HG02759 (cell line): ENCODE data around the gene FRMPD3.
A peak's percentile ranks its signal among the peaks of the same experiment; 100 is the strongest.
"Not testable (repeated sequence)": the region's sequence is repeated elsewhere in the genome, so short reads cannot be mapped to it uniquely, and the experiment has no call there.

Experiments used
- ATAC-seq: cut with Tn5 transposase; IDR thresholded peaks from one replicate; pipeline ENCODE4 v1.9.1; 2021; ENCODE audit warnings: mild to moderate bottlenecking, moderate library complexity; ENCODE audit not compliant: unreplicated experiment

The FRMPD3 gene

DNA sequence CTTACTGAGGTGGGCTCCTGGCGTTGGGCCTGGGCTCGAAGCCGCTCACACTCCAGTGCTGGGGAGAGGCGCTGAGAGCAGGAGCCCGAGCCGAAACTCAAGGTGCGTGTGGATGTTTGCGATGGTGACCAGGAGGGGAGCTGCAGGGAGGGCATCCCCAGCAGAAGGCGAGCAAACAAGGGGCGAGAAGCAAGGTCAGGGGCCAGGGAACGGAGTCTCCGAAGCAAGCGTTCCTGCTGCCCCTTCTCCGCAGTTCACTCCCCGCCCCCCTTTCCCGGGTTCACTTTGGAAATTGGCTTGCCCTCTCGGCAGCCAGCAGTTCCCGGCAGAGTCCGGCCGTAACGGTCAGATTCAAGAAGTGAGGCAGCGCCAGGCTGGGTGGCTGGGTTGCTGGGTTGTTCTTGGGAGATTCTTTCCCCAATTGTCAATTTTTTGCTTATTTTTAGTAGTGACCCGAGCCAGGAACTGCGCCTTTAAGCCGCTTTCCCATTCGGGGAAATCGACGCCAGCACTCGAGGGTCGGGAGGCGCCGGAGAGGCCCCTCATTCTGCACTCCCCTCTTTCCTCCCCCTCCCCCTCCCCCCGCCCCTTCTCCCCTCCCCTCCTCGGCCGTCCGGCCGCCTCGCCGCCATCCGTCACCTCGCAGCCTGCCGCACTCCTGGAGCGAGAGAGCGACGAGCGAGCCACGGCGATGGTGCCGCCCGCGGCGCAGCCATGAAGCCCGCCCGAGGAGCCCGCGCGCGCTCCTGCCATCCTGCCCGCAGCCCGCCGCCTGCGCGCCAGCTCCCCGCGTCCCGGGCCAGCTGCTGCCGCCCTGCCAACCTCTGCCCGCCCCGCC is at the start of gene FRMPD3:
Gene FRMPD3, plus strand, starts transcription at position 655 of the 838 bp plus-strand sequence. CDS start 76,937 bp downstream, outside the sequence.
- no peak for ATAC-seq

DNA sequence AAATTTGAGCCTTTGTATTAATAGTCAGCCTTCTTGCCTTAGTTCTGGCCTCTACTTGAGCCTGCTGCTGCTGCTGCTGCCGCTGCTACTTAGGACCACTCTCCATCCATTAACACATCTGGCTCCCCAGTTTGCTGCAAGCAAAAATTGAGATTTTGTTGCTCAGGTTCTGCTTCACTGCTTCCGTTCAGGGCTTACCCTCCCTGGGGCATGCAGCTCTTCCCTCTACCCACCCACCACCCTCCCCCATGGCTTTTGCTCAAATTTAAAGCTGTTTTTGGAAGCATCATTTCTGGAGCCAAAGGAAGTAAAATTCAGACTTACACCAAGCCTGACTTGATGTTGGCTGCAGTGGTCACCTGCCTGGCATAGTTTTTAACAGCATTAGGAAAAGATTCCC is 28.9 kb upstream of the FRMPD3 start:
- no peak for ATAC-seq

DNA sequence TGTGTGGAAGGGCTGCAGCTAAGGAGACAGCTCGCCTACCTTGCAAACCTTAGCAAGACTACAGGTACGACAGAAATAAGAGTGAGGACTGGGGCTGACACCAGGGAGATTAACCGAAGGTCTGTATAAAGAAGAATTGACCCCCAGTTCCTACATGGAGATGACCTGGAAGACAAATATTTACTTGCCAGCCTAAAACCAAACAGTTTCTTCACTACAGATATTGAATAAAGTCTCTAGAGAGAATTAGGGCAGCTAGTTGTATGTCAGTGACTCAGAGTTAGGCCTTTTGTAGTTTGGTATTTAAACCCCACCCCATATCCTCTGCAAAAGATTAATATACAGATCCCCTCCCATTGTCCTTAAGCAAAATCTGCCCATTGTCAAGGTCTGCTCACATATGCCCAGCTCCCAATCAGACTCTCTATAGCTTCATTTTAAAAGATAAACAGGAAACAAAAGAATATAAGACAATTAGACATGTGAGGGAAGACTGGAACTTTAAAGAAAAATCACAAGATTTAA is 28.1 kb upstream of the FRMPD3 start:
- ATAC-seq: no peak

DNA sequence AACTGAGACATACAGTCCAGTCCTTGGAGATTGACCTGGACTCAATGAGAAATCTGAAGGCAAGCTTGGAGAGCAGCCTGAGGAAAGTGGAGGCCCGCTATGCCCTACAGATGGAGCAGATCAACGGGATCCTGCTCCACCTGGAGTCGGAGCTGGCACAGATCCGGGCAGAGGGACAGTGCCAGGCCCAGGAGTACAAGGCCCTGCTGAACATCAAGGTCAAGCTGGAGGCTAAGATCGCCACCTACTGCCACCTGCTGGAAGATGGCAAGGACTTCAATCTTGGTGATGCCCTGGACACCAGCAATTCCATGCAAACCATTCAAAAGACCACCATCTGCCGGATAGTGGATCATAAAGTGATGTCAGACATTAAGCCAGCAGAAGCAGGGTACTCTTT is 20.4 kb upstream of the FRMPD3 start:
- ATAC-seq: no peak

GRCh38 chrX:107440187-107440586 is 9.3 kb upstream of the FRMPD3 start:
- no peak for ATAC-seq

DNA sequence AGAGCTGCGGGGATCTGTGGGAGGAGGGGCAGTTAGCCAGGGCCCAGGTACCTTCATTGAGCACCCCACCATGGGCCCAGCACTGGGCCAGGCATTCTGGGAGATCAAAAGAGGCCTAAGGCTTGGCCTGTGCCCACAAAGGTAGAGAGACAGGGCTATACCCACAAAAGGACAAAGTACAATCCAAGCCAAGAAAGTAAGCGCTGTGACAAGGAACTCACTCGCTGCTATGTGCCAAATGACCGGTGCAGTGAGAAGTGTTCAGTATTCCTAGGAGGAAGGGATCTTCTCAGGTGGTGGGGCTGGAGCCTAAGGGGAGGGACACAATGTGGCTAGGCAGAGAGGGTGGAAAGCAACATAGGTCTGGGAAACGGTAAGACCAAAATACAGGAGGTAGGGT is 8.8 kb upstream of the FRMPD3 start:
- ATAC-seq: no peak

DNA sequence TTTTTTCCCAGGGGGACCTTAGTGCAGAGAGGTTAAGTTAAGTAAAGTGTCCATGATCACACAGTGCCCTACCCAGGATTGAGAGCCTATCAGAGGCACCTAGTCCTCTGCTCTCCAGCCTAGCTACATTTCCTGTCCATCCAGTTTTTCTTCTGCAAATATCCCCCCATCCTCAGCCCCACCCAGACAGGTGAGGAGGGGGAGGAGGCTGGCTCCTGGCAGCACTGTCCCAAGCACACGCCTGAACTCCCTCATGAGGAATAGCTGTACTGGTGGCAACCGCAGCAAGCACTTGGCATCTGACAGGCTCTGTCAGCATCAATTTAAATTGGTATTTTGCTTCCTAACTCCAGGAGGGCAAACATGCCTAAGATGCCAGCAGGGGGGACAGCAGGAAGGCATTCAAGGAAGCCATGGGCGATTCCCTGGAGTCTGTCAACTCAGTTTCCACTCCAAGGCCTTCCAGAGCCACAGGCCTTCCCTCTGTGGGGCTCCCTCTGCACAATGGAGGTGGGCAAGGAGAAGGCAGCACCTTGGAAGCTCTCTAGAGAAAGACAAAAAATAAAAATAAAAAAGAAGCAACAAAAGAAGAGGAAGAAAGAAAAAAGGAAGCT is 6.4 kb upstream of the FRMPD3 start:
- ATAC-seq: no peak

DNA sequence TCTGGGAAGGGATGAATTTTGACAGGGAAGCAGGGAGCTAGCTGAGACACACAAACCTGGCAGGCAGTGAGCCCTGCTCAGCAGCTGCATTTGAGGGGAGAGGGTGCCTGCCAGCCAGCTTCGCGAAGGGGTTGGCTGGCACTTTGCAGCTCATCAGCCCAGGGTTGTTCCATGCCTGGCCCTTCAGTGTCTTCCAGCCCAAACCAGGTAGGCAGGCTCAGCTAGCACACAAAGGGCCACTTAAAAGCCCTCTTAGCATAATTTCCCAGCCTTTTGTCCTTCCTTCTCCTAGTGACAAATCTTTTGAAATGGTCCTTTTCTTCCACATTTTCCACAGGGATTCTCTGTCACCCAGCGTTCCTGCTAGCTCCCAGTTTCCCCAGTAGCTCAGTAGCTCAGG is 4.3 kb upstream of the FRMPD3 start:
- no peak for ATAC-seq

DNA sequence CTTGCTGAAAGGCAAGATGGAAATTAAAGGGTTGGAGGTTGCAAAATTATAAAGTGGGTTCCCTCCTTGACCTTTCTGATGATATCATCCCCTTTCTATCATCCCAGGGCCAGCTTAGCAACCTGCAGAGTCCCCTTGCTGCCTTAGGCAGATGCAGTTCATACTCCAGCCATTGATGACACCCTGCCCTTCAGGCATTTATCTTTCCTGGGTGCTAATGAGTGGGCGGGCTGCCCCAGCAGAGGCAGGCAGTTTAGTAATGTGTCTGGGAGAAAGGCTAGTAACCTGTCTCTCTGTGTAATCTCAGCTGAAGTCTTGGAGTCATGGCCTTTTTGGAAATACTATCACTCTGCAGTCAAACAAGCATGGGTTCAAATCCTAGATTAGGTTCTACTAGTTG is 3.8 kb upstream of the FRMPD3 start:
- ATAC-seq: no peak

DNA sequence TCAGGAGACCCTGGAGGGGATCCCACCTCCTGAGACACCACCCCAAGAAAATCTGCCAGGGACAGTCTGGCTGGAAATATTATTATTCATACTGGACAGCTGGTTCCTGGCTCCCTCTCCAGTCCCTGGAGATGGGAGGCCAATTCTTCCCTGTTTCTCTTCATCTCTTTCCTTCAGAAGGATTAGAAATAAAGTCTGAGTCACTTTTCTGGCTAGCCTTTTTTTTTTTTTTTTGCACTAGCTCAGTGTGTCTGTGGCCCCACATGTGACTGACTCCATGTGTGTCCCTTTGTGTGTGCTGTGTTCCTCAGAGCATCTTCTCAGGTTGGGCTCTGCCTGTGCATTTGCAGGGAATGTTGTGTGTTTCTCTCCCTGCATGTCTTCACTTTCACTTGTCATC is 1.8 kb upstream of the FRMPD3 start:
- ATAC-seq: no peak

GRCh38 chrX:107448625-107448997 is 841 bp upstream of the FRMPD3 start:
- no peak for ATAC-seq

- ATAC-seq: no peak
Measured at GRCh38 chrX:107450823-107451509, 1.5 kb downstream of the FRMPD3 start.

GRCh38 chrX:107451731-107452130 is 2.3 kb downstream of the FRMPD3 start:
- ATAC-seq: no peak

DNA sequence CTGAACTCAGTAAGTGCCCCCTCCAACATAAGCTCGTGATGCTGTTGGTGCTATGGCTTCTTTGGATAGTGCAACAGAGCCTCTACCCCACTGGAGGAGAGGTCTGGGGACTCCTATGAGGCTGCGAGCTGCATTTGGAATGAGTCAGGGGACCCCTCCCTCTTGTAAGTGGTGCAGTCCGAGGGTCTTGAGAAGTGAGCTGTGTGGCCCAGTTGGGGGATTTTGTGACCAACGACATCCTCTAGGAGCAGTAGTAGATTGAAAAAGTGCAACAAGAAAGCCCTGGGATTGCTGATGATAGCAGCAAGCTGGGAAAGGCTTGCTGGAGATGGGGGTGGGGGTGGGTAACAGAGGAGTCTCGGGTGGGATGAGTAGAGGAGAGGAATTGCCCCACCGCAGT is 3.1 kb downstream of the FRMPD3 start:
- no peak for ATAC-seq

GRCh38 chrX:107454302-107454701 is 4.8 kb downstream of the FRMPD3 start:
- ATAC-seq: peak; percentile 75

- no peak for ATAC-seq
Measured at GRCh38 chrX:107457289-107457688, 7.8 kb downstream of the FRMPD3 start.

- ATAC-seq: peak; percentile 95
Measured at GRCh38 chrX:107465932-107466620, 16.6 kb downstream of the FRMPD3 start.

DNA sequence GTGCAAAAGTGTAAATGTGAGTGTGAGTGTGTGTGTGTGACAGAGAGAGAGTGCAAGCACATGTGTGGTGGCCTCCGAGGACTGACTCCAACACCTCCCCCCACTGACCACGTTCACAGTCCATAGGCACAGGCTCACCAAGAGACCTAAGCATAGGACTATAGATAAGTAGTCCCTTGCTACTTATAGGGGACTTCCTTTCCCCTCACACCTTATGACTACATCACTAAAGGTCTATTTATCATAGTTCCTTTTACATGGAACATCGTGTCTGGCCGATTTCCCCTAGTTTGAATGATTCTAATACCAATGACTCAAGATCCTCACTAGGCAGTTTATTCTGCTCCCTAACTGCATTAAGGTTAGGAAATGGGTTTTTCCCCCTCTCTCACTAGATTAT is 17.8 kb downstream of the FRMPD3 start:
- no peak for ATAC-seq

GRCh38 chrX:107470198-107470597 is 20.7 kb downstream of the FRMPD3 start:
- no peak for ATAC-seq

GRCh38 chrX:107470971-107471370 is 21.5 kb downstream of the FRMPD3 start:
- no peak for ATAC-seq

DNA sequence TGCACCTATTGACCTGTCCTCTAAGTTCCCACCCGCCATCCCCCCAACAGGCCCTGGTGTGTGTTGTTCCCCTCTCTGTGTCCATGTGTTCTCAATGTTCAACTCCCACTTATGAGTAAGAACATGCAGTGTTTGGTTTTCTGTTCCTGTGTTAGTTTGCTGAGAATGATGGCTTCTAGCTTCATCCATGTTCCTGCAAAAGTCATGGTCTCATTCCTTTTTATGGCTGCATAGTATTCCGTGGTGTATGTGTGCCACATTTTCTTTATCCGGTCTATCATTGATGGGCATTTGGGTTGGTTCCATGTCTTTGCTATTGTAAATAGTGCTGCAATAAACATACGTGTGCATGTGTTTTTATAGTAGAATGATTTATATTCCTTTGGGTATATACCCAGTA is 22.0 kb downstream of the FRMPD3 start:
- not testable (repeated sequence) for ATAC-seq
